HG03103 (cell line): ENCODE data around the gene LAMB2.

Experiments
- ATAC-seq: cut with Tn5 transposase; IDR thresholded peaks from one replicate; pipeline ENCODE4 v1.9.1; 2021; ENCODE audit warnings: low read depth; ENCODE audit not compliant: unreplicated experiment

LAMB2 gene

GRCh38 chr3:49161808-49162530 lies 29.1 kb upstream of the LAMB2 start:
- no peak for ATAC-seq

GRCh38 chr3:49161197-49161596 lies 28.3 kb upstream of the LAMB2 start:
- no peak for ATAC-seq

- ATAC-seq = no peak
Measured at GRCh38 chr3:49158792-49159191, 25.9 kb upstream of the LAMB2 start.

- ATAC-seq = no peak
Measured at GRCh38 chr3:49158103-49158709, 25.4 kb upstream of the LAMB2 start.

- ATAC-seq = no peak
Measured at GRCh38 chr3:49157289-49157688, 24.4 kb upstream of the LAMB2 start.

GRCh38 chr3:49153349-49153912 lies 20.6 kb upstream of the LAMB2 start:
- ATAC-seq = no peak

- ATAC-seq = no peak
Measured at GRCh38 chr3:49151610-49152009, 18.8 kb upstream of the LAMB2 start.

- ATAC-seq = no peak
Measured at GRCh38 chr3:49148159-49148558, 15.3 kb upstream of the LAMB2 start.

GRCh38 chr3:49140080-49140479 lies 7.2 kb upstream of the LAMB2 start:
- ATAC-seq = no peak

- no peak for ATAC-seq
Measured at GRCh38 chr3:49135499-49135898, 2.6 kb upstream of the LAMB2 start.

- ATAC-seq = no peak
Measured at GRCh38 chr3:49134471-49135265, 1.8 kb upstream of the LAMB2 start.

GRCh38 chr3:49133226-49133951 lies 539 bp upstream of the LAMB2 start:
- ATAC-seq = no peak

GRCh38 chr3:49132073-49132436 lies 795 bp downstream of the LAMB2 start:
- no peak for ATAC-seq

- no peak for ATAC-seq
Measured at GRCh38 chr3:49131576-49131975, 1.3 kb downstream of the LAMB2 start.

GRCh38 chr3:49131040-49131439 lies 1.8 kb downstream of the LAMB2 start:
- ATAC-seq = no peak

GRCh38 chr3:49124991-49125670 lies 7.7 kb downstream of the LAMB2 start:
- ATAC-seq = no peak

- no peak for ATAC-seq
Measured at GRCh38 chr3:49124203-49124602, 8.6 kb downstream of the LAMB2 start.

GRCh38 chr3:49123687-49124086 lies 9.2 kb downstream of the LAMB2 start:
- ATAC-seq = no peak

- ATAC-seq = no peak
Measured at GRCh38 chr3:49122886-49123545, 9.8 kb downstream of the LAMB2 start.

- ATAC-seq = no peak
Measured at GRCh38 chr3:49122451-49122850, 10.4 kb downstream of the LAMB2 start.
